A549 (cell line): ENCODE data around the gene SRRM4. TPM values are rescaled to one million over a fixed set of nuclear protein-coding genes. Genes with fewer than 3 reads are reported as not detected.

Source experiments
- ATAC-seq, 2 experiments: fragments of 200-7000 bp in 1 of 2; fragments of >200 bp in 1 of 2; cut with Nextera tagmentation in 1 of 2; cut with Tn5 transposase in 1 of 2; 3 replicates each; pipeline versions ENCODE4 v1.8.0 to v1.9.1; 2018 to 2020; ENCODE audit warnings: mild to moderate bottlenecking in 1 of 2, moderate library complexity in 1 of 2
- CTCF ChIA-PET: fragments of 300-600 bp; sonication (Branson Sonifier 250); formaldehyde crosslinking; extraction: SDS; loops from one replicate; lab custom pipeline; 2021; ENCODE audit warnings: antibody characterized with exemption, inconsistent platforms; lab: Yijun Ruan, JAX
- POLR2A ChIA-PET: fragments of 350-600 bp; formaldehyde crosslinking; extraction: SDS; loops from one replicate; lab custom pipeline; 2021; ENCODE audit warnings: antibody characterized with exemption, inconsistent platforms; lab: Yijun Ruan, JAX
- DNase-seq, 2 experiments: peaks; one replicate each; pipeline versions ENCODE4 v3.0.0 to v3.0.0-alpha.2; 2011 to 2016; ENCODE audit warnings: low read depth in 1 of 2, low spot score in 1 of 2
- FAIRE-seq: peaks from 2 replicates; lab custom pipeline; 2011; peaks lifted over from hg19 to GRCh38; lab: Jason Lieb, UNC
- H3K27ac ChIP-seq, 2 experiments: fragments of >200 bp; sonication (Bioruptor Twin); formaldehyde crosslinking; 3 replicates each; pipeline ENCODE4 v1.5.1; 2016 to 2017
- H3K4me1 ChIP-seq: fragments of >200 bp; sonication (Bioruptor Twin); formaldehyde crosslinking; 3 replicates; pipeline ENCODE4 v1.6.1; 2016
- H3K4me2 ChIP-seq: fragments of >200 bp; sonication (Bioruptor Twin); formaldehyde crosslinking; 3 replicates; pipeline ENCODE4 v1.6.1; 2016
- H3K4me3 ChIP-seq: fragments of >200 bp; sonication (Bioruptor Twin); formaldehyde crosslinking; 3 replicates; pipeline ENCODE4 v1.5.1; 2016
- H3K9me3 ChIP-seq: fragments of >200 bp; sonication (Bioruptor Twin); formaldehyde crosslinking; 3 replicates; pipeline ENCODE4 v1.6.1; 2016
- ATOH8 ChIP-seq: fragments of 250-450 bp; sonication (Bioruptor Pico); IDR thresholded peaks from 2 replicates; pipeline ENCODE4 v1.5.0; 2020; ENCODE audit warnings: low read depth, mild to moderate bottlenecking, moderate library complexity
- CEBPB ChIP-seq, 2 experiments: fragments of >200 bp in 1 of 2; sonication (Bioruptor Twin) in 1 of 2; formaldehyde crosslinking in 1 of 2; IDR thresholded peaks; 2 replicates each; pipeline ENCODE4 v1.6.1; 2012 to 2016
- CTCF ChIP-seq: fragments of >200 bp; sonication (Bioruptor Twin); formaldehyde crosslinking; IDR thresholded peaks from 3 replicates; pipeline ENCODE4 v1.5.1; 2016
- EHF ChIP-seq: fragments of 250-450 bp; sonication (Bioruptor Pico); IDR thresholded peaks from 2 replicates; pipeline ENCODE4 v1.5.0; 2020; ENCODE audit warnings: mild to moderate bottlenecking
- ELK1 ChIP-seq: fragments of 150-350 bp; IDR thresholded peaks from 2 replicates; pipeline ENCODE4 v1.6.1; 2014; ENCODE audit warnings: low read depth, mild to moderate bottlenecking, low read length
- EP300 ChIP-seq, 2 experiments: fragments of >200 bp; sonication (Bioruptor Twin); formaldehyde crosslinking; IDR thresholded peaks; 2 replicates in 1 of 2; 3 replicates in 1 of 2; pipeline ENCODE4 v1.6.1; 2016 to 2017
- FOSB ChIP-seq: fragments of 250-450 bp; sonication (Bioruptor Pico); IDR thresholded peaks from 2 replicates; pipeline ENCODE4 v1.5.0; 2020; ENCODE audit warnings: mild to moderate bottlenecking, moderate library complexity
- GATA3 ChIP-seq: IDR thresholded peaks from 2 replicates; pipeline ENCODE4 v1.6.1; 2012; ENCODE audit warnings: borderline replicate concordance
- HOXA7 ChIP-seq: fragments of 250-450 bp; sonication (Bioruptor Pico); IDR thresholded peaks from 2 replicates; pipeline ENCODE4 v1.5.0; 2020; ENCODE audit warnings: mild to moderate bottlenecking, moderate library complexity
- HOXB13 ChIP-seq: fragments of 250-450 bp; sonication (Bioruptor Pico); IDR thresholded peaks from 2 replicates; pipeline ENCODE4 v1.5.0; 2020; ENCODE audit warnings: low read depth, mild to moderate bottlenecking, moderate library complexity
- JUN ChIP-seq, 2 experiments: fragments of >200 bp; sonication (Bioruptor Twin); formaldehyde crosslinking; IDR thresholded peaks; 2 replicates in 1 of 2; 3 replicates in 1 of 2; pipeline ENCODE4 v1.6.1; 2016 to 2017
- JUNB ChIP-seq: fragments of >200 bp; sonication (Bioruptor Twin); formaldehyde crosslinking; IDR thresholded peaks from 2 replicates; pipeline ENCODE4 v1.6.1; 2016
- MAZ ChIP-seq: fragments of 150-350 bp; IDR thresholded peaks from 2 replicates; pipeline ENCODE4 v1.6.1; 2014; ENCODE audit warnings: antibody characterized with exemption, low read depth, low read length, borderline replicate concordance
- MYC ChIP-seq: IDR thresholded peaks from 2 replicates; pipeline ENCODE4 v1.6.1; 2012; ENCODE audit warnings: mild to moderate bottlenecking, inconsistent platforms, low read length, improper control_type of control experiment, borderline replicate concordance
- NFE2L2 ChIP-seq: fragments of 150-350 bp; conservative IDR thresholded peaks from 2 replicates; pipeline ENCODE4 v1.6.1; 2014; ENCODE audit warnings: low read length
- NPAS2 ChIP-seq: fragments of 250-450 bp; sonication (Bioruptor Pico); IDR thresholded peaks from 2 replicates; pipeline ENCODE4 v1.8.0; 2022; ENCODE audit warnings: mild to moderate bottlenecking, moderate library complexity, borderline replicate concordance
- POLR2A ChIP-seq: IDR thresholded peaks from 2 replicates; pipeline ENCODE4 v1.6.1; 2012; ENCODE audit warnings: mild to moderate bottlenecking, low read length
- POLR2AphosphoS2 ChIP-seq: conservative IDR thresholded peaks from 2 replicates; pipeline ENCODE4 v1.6.1; 2012; ENCODE audit warnings: low read length, improper control_type of control experiment, inconsistent platforms
- RAD21 ChIP-seq, 2 experiments: fragments of >200 bp in 1 of 2; sonication (Bioruptor Twin) in 1 of 2; formaldehyde crosslinking in 1 of 2; IDR thresholded peaks in 1 of 2; conservative IDR thresholded peaks in 1 of 2; 2 replicates in 1 of 2; 3 replicates in 1 of 2; pipeline ENCODE4 v1.6.1; 2012 to 2018; ENCODE audit warnings: inconsistent platforms in 1 of 2
- REST ChIP-seq: fragments of 200-600 bp; sonication (generic); IDR thresholded peaks from 2 replicates; pipeline ENCODE4 v1.6.1; 2016; ENCODE audit warnings: antibody characterized with exemption, mild to moderate bottlenecking, moderate library complexity
- RFX5 ChIP-seq: fragments of 450-650 bp; IDR thresholded peaks from 2 replicates; pipeline ENCODE4 v1.7.1; 2014; ENCODE audit warnings: antibody characterized with exemption, mild to moderate bottlenecking, moderate library complexity
- RNF2 ChIP-seq: fragments of 200-600 bp; sonication (generic); IDR thresholded peaks from 2 replicates; pipeline ENCODE4 v1.6.1; 2016; ENCODE audit warnings: low read depth, mild to moderate bottlenecking, antibody characterized with exemption, moderate library complexity, borderline replicate concordance
- SREBF2 ChIP-seq: fragments of 450-650 bp; IDR thresholded peaks from 2 replicates; pipeline ENCODE4 v1.6.1; 2014; ENCODE audit warnings: mild to moderate bottlenecking, moderate library complexity
- ZNF302 ChIP-seq: fragments of 250-450 bp; sonication (Bioruptor Pico); IDR thresholded peaks from 2 replicates; pipeline ENCODE4 v1.9.0; 2021; ENCODE audit warnings: inconsistent platforms, mild to moderate bottlenecking, moderate library complexity
- WGBS: methylation state at CpG from one replicate; pipeline ENCODE4 v1.1.6; 2017; ENCODE audit errors: missing lambda C conversion rate; 5-methylcytosine and 5-hydroxymethylcytosine counted together
- polyA plus RNA-seq, 4 experiments: library from polyadenylated mRNA; depleted of rRNA in 3 of 4; stranded (reverse); fragments of >200 nt; fragmentation: RNase III in 1 of 4; extraction: RNeasy Plus Mini Kit Qiagen cat#74134 plus additional on column Dnase treatment in 1 of 4; gene quantifications; 2 replicates in 3 of 4; 3 replicates in 1 of 4; pipeline ENCODE4 v1.2.3, GENCODE V29; 2011 to 2017

Gene SRRM4
- polyA plus RNA-seq, 2 of the 4 experiments (the other 2 are of a cell fraction): not detected

- no peak for DNase-seq
- POLR2A ChIA-PET: no interaction called here
- CTCF ChIA-PET: no interaction called here
- Histone ChIP-seq H3K9me3 (no peaks in the 10 kb centered on the region), H3K27ac (no peak overlapping the region), H3K4me2 (no peak overlapping the region)
- 1% methylated on average over 8 of the region's 8 CpGs for WGBS
- TF ChIP-seq ATOH8 (CRISPR knock-in tag) (no peak), POLR2A (no peak), MYC (no peak), NPAS2 (CRISPR knock-in tag) (no peak), JUNB (no peak), ELK1 (no peak), EHF (CRISPR knock-in tag) (no peak), ZNF302 (no peak), HOXB13 (no peak), MAZ (no peak), EP300 (IDR thresholded peaks at IDR 0.05) (no peak), NFE2L2 (no peak)
- TF ChIP-seq, all 56 proteins: peak for 0
- no peak for ATAC-seq
- no peak overlapping the region for H3K4me3 ChIP-seq
- FAIRE-seq: no peak
- no peaks in the 10 kb centered on the region for H3K4me1 ChIP-seq
These were observed 87.9 kb downstream of the SRRM4 start for GRCh38 chr12:119069147-119069642.

GRCh38 chr12:119071176-119071575, 89.8 kb downstream of the SRRM4 start:
- Histone ChIP-seq H3K4me3 (no peak overlapping the region), H3K4me1 (no peaks in the 10 kb centered on the region), H3K9me3 (no peaks in the 10 kb centered on the region), H3K4me2 (no peak overlapping the region), H3K27ac (no peak overlapping the region)
- FAIRE-seq (no peak), DNase-seq (no peak), ATAC-seq (no peak)
- TF ChIP-seq CTCF (no peak), CEBPB (IDR thresholded peaks at IDR 0.05) (no peak), RAD21 (conservative IDR thresholded peaks at IDR 0.05 in 1 of 2, IDR thresholded peaks at IDR 0.05 in 1 of 2) (no peak), POLR2AphosphoS2 (no peak), RNF2 (no peak)
- ChIA-PET CTCF (interaction anchor here (1.2 kb wide), 1 partner anchor 18 kb away, joined by 3 read pairs; no protein-coding TSS in a partner anchor), POLR2A (no interaction called here)
- WGBS: 18% methylated on average over 6 of the region's 6 CpGs

GRCh38 chr12:119071638-119072231, 90.4 kb downstream of the SRRM4 start:
- WGBS: 28% methylated on average over 5 of the region's 5 CpGs
- H3K27ac ChIP-seq: no peak overlapping the region
- no peak for ATAC-seq
- no peak for TF ChIP-seq HOXA7 (CRISPR knock-in tag)
- TF ChIP-seq FOSB (CRISPR knock-in tag): no peak
- TF ChIP-seq JUN (IDR thresholded peaks at IDR 0.05): no peak
- TF ChIP-seq SREBF2: no peak
- TF ChIP-seq REST: no peak
- no peak for TF ChIP-seq GATA3
- TF ChIP-seq CTCF: no peak
- TF ChIP-seq EP300 (IDR thresholded peaks at IDR 0.05): no peak
- TF ChIP-seq POLR2A: no peak
- TF ChIP-seq RFX5: no peak
- no peaks in the 10 kb centered on the region for H3K9me3 ChIP-seq
- no peaks in the 10 kb centered on the region for H3K4me1 ChIP-seq
- ChIA-PET CTCF (interaction anchor here (1.2 kb wide), 1 partner anchor 18 kb away, joined by 3 read pairs; no protein-coding TSS in a partner anchor), POLR2A (no interaction called here)
- FAIRE-seq: no peak
- no peak overlapping the region for H3K4me2 ChIP-seq
- DNase-seq: no peak
- H3K4me3 ChIP-seq: no peak overlapping the region
